Colon (tissue), 2 donors: ENCODE data around the gene TMEM154.

Experiments
- FAIRE-seq: peaks from 2 replicates; lab custom pipeline; 2012; peaks lifted over from hg19 to GRCh38; lab: Jason Lieb, UNC
- donor health status: control.
- donor health status: control.

The TMEM154 gene

DNA sequence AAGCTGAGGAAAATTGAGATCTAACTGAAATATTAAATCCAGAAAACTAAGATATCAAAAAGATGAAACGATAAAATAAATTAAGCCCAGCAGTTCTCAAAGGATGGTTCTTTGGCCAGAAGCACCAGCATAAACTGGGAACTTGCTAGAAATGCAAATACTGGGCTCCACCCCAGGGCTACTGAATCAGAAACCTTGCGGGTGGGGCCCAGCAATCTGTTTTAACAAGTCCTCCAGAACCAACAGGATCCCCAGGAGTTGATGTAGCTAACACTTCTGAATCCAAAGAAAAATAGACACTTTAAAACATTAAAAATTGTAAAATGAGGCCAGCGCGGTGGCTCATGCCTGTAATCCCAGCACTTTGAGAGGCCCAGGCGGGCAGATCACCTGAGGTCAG, 14.1 kb upstream of the TMEM154 start:
- no peak for FAIRE-seq

DNA sequence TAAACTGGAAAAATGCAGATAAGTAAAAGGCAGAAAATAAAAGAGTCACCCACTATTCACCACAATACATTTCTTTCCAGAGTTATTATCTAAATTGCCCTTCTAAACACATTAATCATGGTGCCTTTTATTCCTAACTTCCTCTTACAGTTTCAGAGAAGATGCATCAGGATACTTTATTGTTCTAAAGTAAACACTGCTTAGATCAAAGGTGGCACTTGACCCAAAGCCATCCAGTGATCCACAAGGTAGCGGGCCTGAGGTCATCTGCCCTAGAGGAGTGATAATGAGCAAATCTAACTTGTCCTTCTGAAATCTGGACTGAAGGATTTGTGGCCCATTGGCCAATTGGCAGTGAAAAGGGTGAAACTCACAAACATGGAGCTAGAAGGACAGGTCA, 12.0 kb upstream of the TMEM154 start:
- FAIRE-seq: no peak

DNA sequence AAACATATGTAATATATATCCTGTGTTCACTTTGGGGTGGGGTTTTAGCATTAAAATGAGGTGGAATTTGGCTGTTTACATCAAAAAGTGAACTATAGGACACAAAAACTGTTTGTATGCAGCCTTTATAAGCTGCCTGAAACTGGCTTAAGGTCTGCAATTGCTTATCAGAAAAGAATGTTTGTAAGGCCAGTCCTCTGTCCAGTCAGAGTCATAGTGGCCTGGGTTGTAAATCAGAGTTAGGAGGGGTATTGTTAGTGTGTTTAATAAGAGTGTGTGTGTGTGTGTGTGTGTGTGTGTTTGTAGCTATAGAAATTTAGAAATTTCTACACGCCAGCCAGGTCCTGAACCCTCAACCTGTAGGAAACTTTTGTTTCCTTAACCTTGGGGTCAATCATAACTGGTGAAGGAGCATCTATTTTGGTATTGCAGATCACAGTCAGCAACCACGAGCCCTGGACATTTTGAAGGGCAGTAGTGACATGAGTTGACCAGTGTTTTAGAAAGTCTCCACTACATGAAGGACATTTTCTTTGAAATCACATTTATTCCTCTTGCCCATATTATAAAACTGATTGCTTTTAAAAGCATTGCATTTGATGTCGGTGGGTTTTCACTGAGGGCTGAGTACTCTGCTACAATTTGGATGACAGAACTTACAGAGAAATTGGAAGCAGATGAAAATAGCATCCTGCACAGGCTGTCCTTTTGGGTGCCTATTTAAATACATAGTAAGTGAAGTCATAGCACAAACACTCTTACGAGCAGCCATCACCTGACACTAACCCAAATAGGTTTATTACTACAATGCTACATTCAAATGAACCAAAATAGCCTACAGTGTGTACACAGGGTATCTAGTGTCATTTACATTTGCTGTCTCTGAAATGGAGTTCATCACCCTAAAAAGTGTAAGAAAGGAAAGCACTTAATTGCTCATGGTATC, 11.2 kb upstream of the TMEM154 start:
- FAIRE-seq: no peak

DNA sequence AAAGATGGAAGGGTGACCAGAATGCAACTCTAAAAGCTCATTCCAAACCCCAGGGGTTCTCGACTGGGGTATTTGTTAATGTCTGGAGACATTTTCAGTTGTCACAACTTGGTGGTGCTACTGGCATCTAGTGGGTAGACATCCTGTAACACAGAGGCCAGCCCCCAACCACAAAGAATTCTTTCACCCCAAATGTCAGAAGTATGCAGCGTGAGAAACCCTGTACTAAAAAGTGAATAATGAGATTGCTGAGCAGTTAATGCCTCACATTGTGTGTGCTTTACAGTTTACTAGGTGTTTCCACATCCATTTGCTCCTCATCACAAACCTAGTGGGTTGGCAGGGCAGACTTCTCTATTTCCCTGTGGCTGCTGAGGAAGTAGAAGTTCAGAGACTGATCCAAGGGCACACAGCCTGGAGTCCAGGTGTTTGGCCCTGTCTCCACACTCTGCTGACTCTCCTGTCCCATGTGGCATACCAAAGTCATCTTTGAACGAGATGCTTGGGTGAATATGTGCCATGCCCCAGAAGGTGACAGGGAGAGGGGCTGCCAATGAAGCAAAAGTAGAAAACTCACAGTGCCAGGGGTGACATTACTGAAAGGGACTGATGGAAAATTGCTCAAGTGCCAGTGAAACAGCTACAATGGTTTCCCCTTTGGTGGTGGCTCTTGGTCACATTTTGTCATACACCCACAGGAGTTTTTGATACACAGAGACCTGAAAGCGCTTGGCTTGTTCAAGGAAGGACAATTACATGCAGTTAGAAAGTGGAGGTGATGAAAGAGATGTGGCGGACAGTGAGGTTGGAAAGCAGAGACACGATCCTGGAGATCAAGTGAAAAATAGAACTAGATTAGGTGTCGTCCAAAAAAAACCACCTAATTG, 10.1 kb upstream of the TMEM154 start:
- no peak for FAIRE-seq

DNA sequence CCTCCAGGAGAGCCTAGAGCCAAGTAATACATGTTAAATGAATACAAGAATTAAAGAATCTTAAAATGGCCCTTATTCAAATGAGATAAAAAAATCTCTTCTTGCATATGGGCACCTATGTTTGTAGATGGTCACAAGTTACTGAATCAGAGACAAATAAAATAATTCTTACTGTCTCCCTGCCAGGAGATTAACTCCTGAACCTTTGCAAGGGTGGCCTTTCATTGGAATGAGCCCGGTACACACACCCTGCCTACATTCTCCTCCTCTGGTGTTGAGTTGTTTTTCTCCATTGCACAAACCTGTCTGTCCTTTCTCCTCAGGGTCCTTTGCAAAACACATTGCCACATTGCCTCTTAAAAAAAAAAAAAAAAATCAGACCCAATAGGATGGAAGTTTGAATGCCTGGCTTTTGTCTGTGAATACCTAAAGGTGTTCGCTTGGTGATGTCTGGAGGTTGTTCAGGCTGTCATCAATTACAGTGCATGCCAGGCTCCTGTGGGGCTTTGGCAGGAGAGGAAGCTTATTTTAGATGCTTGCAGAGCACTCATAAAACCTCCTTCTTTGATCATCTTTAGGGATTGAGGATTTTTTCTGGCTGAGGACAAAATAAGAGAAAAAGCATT, 8.3 kb upstream of the TMEM154 start:
- FAIRE-seq: no peak

DNA sequence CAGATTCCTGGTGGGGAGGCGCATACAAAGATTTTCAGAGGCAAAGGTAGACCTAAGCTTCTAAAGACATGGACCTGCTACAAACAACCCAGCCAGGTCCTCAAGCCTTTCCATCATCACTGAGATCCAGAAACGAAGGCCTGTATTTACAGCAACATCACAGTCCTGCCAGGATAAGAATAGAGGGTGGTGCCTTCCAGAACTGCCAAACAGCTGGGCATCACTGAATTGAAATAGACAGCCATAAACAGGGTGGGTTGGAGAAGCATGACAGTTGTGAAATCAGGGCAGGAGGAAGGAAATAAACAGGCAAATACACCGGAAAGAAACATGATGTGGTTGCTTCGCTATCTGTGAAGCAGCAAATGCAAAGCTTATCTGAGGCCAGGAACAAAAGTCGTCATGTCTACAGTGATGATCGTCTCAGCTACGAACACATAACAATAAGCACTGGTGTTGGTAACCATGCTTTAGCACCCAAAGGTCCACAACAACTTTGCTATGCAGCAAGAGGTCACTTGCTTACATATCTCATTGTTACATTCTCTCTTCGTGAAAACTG, 6.7 kb upstream of the TMEM154 start:
- FAIRE-seq: no peak

DNA sequence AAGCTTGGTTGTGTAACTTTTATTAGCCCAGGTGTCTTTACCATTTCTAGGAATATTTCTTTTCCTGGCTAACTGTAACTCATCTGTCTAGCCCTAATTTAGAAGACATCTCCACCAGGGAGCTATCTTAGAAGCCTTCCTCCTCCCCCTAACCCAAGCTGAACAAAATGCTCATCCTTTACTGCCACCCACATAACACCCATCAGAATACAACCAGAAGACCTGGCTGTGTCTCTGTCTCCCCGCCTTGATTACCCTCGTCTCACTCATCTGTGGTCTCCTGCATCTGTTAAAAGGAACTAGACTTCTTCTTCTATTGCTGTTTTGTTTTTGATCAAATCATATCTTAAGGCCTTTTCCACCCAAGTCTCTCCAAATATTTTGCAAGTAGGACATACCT, 4.8 kb upstream of the TMEM154 start:
- FAIRE-seq: no peak

DNA sequence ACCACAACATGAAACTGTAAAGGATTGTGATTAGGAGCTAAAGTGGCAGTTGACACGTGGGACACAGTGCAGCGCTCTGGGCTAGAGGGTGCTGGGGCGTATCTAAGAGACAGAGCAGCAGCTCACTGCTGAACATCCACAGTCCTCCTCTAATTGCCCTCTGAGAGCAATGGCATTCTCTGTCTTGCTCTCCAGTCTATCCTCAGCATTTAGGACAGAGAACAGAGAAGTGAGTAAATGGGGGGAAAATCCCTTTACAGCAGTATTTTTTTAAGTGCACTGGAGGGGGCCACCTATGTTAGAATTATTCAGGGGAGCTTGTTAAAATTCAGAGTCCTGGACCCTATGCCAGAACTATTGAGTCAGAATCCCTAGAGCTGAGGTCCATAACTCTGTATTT, 4.2 kb upstream of the TMEM154 start:
- no peak for FAIRE-seq

DNA sequence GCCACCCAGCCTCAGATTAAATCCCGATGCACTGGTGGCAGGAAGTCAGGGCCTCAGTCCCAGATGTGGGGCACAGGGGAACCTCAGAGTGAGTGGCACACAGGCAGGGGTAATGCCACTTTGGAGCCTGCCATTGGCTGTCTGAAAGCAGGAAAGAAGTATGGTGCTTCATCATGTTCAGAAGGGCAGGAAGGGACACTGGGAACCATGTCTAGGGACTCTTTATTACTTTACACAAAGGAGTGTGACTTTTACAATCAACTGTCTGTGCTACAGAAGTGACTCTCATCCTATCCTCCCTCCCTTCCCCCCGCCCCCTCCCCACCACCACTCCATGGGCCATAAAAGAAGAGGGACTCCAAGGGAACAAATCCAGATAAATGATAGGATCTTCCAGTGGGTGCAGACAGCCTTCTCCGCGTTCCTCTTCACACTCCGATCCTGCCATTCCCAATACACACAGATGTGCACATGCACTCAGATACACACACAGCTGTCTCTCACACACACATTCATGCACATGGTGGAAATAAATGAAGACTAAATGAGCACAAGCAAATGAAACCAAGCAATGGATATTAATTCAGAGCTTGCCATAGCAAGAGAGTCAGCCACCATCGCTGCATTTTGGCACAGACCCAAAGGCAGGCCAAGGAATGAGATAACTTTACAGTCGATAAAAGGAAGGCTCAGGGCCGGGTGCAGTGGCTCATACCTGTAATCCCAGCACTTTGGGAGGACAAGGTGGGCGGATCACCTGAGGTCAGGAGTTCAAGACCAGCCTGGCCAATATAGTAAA, 2.5 kb upstream of the TMEM154 start:
- no peak for FAIRE-seq

DNA sequence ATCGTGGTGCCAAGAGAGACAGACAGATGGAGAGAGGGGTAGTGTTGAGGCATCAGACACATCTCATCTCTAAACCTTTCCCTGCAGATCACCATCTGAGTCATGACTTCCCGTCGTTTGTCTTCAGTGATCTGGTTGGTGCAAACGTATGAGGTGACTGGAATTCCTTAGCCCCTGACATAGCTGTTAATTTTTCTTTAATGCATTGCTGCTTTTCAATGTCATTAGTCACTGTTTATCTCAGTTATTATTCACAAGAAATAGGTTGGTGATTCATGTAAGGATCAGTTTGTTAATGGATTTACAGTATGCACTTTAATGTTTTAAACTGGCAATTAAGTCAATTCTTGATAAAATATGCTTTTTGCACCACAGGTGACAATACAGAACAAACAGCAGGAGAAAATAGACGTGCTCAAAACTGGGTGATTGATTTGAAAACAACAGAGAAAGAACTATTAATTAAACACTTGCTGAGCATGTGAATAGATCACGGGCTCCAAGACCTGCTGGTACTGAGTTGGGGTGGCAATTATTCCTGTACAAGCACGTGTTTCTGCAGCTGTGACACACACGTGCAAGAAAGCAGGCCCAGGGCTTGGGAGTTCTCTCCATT, 1.3 kb upstream of the TMEM154 start:
- no peak for FAIRE-seq

DNA sequence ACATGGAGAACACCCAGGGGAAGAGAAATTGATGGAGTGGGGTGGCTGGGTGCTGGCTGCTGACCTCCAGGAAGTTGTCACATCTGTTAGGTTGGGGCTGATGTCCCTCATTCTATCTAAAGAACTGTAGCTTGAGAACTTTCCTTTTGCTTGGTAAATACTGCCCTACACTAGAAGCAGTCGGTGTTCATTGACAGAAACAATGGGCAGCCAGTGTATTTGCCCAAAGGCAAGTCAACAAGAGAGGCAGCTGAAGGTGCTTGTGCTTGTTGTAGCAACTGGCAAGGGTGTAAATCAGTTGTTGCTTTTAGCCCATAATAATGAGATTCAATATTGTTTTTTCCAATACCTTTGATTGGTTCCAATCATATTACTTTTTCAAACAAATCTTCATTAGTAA, 956 bp downstream of the TMEM154 start:
- no peak for FAIRE-seq

DNA sequence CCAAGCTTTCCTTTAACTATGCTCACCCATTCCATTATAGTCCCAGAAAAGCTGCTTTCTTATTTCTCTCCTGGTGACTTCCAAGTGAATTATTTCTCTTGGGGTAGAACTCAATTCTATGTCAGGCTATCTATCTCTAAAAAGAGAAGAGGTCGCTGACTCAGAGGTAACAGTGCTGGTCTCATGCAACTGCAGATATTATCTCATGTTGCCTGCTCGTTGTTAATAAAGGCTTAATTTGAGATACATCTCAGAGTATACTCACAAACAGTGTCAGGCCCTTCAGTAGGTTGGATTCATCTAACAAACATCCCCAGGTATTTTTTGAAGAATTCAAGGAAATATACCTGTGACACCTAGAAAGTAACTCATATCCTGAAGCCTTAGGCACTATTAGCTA, 2.7 kb downstream of the TMEM154 start:
- no peak for FAIRE-seq

DNA sequence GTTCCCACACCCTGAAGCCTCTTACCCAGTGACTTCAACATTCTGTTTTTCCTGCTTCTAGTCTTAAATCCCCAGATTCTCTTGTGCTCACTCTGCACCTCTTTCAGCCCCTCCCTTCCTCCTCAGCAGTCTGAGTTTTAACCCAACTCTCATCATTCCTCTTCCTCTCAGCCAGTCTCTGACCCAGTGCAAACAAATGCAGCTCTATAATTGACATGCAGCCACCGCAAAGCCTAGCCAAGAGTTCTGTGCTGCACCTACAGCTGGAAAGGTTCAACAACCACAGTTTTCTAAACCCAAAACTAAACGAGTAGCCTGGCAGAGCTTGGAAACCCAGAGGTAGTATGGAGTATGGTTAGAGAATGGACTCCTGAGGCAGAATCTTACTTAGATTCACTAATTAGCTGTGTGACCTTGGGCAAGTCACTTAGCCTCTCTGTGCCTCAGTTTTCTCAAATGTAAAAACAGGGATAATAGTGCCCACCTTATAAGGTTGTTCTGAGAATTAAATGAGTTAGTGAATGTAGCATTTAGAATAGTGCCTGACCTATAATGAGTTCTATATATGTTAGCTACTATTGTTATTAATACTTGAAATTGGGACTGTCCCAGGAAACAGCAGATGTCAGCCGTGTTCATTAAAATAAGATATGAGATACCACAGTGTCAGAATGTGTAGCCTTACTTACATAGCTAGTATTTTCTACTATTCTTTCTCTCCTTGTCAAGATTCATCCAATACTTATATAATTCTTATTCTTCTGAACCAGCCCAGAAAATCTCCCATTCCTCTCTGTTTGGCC, 3.5 kb downstream of the TMEM154 start:
- FAIRE-seq: no peak

DNA sequence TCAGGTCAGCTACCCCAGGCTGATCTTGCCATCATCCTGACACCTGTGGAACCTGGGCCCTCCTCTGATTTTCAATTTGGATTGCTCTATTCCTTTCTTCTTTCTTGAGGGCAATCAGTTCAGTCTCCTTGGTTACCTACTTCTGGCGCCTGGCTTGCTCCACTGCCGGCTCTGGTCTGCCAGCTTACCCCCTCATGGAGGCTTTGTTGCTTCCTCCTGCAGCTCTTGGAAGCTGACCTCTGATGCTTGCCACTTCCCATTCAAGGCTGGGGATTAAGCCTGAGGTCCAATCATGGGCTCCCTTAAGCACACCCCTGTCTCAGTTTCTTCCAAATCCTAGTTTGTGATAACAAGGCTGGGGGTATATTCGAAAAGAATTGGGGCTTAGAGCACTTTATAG, 5.4 kb downstream of the TMEM154 start:
- no peak for FAIRE-seq

DNA sequence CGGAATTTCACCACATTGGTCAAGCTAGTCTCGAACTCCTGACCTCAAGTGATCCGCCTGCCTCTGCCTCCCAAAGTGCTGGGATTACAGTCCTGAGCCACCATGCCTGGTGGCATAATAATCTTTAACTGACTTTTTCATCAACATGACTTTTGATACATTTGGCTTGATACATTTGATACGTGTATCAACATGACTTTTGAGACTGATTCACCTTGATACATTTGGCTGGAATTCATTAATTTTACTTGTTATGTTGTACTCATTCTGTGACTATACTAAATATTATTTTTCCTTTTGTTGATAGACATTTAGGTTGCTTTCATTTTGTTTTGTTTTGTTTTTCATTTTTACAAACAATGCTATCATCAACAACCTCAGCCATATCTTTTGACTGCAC, 6.3 kb downstream of the TMEM154 start:
- no peak for FAIRE-seq

DNA sequence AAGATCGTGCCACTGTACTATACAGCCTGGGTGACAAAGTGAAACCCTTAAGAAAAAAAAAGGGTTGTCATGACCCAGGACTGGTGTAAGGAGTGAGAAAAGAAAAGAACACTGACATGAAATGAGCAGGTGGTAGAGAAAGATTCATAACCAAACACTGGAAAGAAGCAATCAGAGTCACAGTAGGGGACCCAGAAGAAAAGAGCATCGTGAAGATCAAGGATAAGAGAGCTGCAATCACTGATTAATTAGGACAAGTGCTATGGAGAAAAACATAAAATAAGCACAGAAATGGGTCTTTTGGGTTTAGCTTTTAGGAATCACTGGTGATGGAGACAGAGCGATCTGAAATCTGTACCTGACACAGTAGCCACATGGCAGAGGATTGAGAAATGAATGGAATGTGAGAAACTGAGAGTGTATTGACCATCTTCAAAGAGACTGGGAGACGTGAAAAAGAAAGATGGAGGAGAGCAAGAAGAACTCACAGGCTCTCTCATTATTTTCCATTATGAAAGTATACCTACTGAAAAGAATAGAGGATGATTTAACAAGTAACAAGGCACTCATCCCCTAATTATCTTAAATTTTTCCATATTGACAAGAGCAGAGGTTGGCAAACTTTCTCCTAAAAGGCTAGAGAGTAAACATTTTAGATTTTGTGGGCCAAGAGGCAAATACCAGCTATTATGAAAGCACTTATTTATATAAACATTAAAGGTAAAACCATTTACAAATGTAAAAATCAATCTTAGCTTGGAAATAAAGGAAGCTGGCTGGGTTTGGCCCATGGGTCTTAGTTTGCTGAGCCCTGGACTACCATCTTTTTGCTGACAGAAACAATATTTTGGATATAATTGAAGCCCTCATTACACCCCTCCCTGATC, 7.3 kb downstream of the TMEM154 start:
- no peak for FAIRE-seq

DNA sequence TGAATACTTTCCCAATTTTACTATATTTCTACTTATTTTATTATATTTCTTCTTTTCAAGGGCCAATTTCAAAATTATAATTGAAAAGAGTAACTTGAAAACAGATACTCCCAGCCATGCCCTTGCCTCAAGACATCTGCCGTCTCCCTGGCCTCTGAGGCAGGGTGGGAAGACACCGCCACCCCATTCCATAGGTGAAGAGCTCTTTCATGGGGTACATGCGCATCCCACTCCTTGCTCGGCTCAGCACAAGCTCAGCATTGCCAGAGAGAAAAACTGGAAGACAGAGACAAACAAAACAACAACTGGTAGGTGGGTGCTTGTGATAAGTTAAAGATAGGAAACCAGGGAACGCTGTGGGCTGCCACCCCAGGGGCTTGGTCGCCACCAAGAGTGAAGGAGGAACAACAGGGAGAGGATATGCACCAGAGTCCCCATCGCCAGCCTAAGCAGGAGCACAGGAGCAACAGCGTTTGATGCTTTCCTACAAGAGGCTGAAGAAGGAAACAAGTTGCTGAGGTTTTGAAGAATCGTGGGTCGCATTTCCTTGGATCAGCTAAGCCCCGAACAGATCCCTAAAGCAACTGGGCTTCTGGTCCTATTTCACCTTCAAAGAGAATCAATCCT, 11.3 kb downstream of the TMEM154 start:
- no peak for FAIRE-seq

DNA sequence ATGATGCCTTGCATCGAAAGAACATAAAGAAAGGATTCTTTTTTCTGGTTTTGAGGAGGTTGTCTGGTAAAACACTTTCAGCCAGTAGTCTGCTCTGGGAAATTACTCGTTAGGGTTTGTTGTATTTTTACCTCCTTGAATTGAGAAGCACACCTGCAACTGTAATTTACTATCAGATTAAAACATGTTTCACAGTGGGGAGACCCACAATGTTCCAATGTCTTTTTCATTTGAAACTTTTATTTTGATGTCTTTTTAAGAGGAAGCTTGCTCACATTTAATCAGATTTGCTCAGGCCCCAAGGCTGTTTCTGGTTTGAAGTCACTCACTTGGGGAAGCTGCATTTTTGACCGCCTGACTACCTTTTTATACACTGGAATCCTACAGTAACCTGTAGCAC, 12.0 kb downstream of the TMEM154 start:
- FAIRE-seq: no peak

DNA sequence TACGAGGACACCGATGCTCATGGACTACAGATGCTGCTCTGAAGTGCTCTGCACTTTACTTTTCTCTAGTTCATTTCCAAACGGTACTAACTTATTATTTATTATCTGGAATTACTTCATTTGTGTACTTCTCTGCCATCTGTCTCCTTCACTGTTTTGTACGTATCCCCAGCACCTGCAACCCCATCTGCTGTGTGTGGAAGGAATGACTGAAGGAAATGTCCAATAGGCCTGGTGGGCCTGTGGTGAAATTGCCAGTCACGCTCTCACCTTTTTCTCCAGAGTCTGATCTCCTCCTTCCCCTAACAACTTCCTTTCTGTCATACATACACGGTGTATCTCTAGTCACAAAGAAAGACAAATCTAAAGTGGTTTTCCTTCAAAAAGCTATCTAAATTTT, 12.9 kb downstream of the TMEM154 start:
- no peak for FAIRE-seq
